ENCODE data around the gene ULK2. TPM values are rescaled to one million over a fixed set of nuclear protein-coding genes. Genes with fewer than 3 reads are reported as not detected.
"Not testable (repeated sequence)": the region's sequence is repeated elsewhere in the genome, so short reads cannot be mapped to it uniquely, and the experiment has no call there.

The ULK2 gene
- total RNA-seq, 3 donors from 2014 or later (not counting 1 experiment from before 2014, with no cell fraction given): 13.7 to 20.6 (median 19.2) TPM

GRCh38 chr17:19768046-19768782 lies 99.5 kb downstream of the ULK2 start:
- H3K9me3 ChIP-seq (ENCODE audit: control insufficient read depth, insufficient read depth, low read length): no peaks in the 10 kb centered on the region
- TF ChIP-seq CTCF (IDR thresholded peaks at IDR 0.05): no peak
- Mint-ChIP-seq H3K27ac (no peak overlapping the region), H3K9me3 (no peaks in the 10 kb centered on the region), H3K27me3 (ENCODE audit: low read depth in 2 of 2) (peaks cover 0 to 2% of the 10 kb centered on the region in 2 donors), H3K36me3 (no peaks in the 10 kb centered on the region), H3K4me3 (no peak overlapping the region), H3K4me1 (no peaks in the 10 kb centered on the region)
- no peak overlapping the region for H3K4me3 ChIP-seq (ENCODE audit: low read length)
- no peak overlapping the region for H3K27ac ChIP-seq (ENCODE audit: low read length)
- DNase-seq (no peak), ATAC-seq (no peak)
- 51% methylated on average over 10 of the region's 10 CpGs for WGBS (ENCODE audit: insufficient coverage)
- H3K4me1 ChIP-seq (ENCODE audit: control insufficient read depth, insufficient read depth, low read length): peaks cover 14% of the 10 kb centered on the region
- intact Hi-C loops (cut with micrococcal nuclease): no loop called here
- no peaks in the 10 kb centered on the region for H3K36me3 ChIP-seq (ENCODE audit: control insufficient read depth, insufficient read depth, low read length)
- no peaks in the 10 kb centered on the region for H3K27me3 ChIP-seq (ENCODE audit: control insufficient read depth, insufficient read depth, low read length)

- peak; percentile 90 for TF ChIP-seq CTCF (IDR thresholded peaks at IDR 0.05)
- Mint-ChIP-seq H3K36me3 (no peaks in the 10 kb centered on the region), H3K4me1 (no peaks in the 10 kb centered on the region), H3K9me3 (no peaks in the 10 kb centered on the region), H3K4me3 (no peak overlapping the region), H3K27ac (no peak overlapping the region), H3K27me3 (ENCODE audit: low read depth in 2 of 2) (peaks cover 0 to 2% of the 10 kb centered on the region in 2 donors)
- peak; percentile 74 to 93 (median 92) for ATAC-seq
- 22% methylated on average over 12 of the region's 12 CpGs for WGBS (ENCODE audit: insufficient coverage)
- H3K27ac ChIP-seq (ENCODE audit: low read length): no peak overlapping the region
- H3K4me3 ChIP-seq (ENCODE audit: low read length): no peak overlapping the region
- no peaks in the 10 kb centered on the region for H3K9me3 ChIP-seq (ENCODE audit: control insufficient read depth, insufficient read depth, low read length)
- no peaks in the 10 kb centered on the region for H3K36me3 ChIP-seq (ENCODE audit: control insufficient read depth, insufficient read depth, low read length)
- H3K27me3 ChIP-seq (ENCODE audit: control insufficient read depth, insufficient read depth, low read length): no peaks in the 10 kb centered on the region
- peaks cover 14% of the 10 kb centered on the region for H3K4me1 ChIP-seq (ENCODE audit: control insufficient read depth, insufficient read depth, low read length)
- intact Hi-C loops (cut with micrococcal nuclease): loop anchor here (1.0 to 2.0 kb wide), 2 partner anchors 252 to 404 kb away; partner anchors contain the start of gene B9D1
- DNase-seq: peak; percentile 75 to 86
Measured at GRCh38 chr17:19766421-19767270, 101.1 kb downstream of the ULK2 start.

- Mint-ChIP-seq H3K4me3 (no peak overlapping the region), H3K4me1 (no peaks in the 10 kb centered on the region), H3K27ac (no peak overlapping the region), H3K27me3 (ENCODE audit: low read depth in 2 of 2) (peaks cover 2 to 3% of the 10 kb centered on the region in 2 donors), H3K9me3 (no peaks in the 10 kb centered on the region), H3K36me3 (no peaks in the 10 kb centered on the region)
- Histone ChIP-seq H3K36me3 (ENCODE audit: control insufficient read depth, insufficient read depth, low read length) (no peaks in the 10 kb centered on the region), H3K27me3 (ENCODE audit: control insufficient read depth, insufficient read depth, low read length) (no peaks in the 10 kb centered on the region), H3K27ac (ENCODE audit: low read length) (no peak overlapping the region), H3K9me3 (ENCODE audit: control insufficient read depth, insufficient read depth, low read length) (no peaks in the 10 kb centered on the region), H3K4me3 (ENCODE audit: low read length) (no peak overlapping the region), H3K4me1 (ENCODE audit: control insufficient read depth, insufficient read depth, low read length) (peaks cover 9% of the 10 kb centered on the region)
- intact Hi-C loops (cut with micrococcal nuclease): loop anchor here (1.0 to 2.0 kb wide), 2 partner anchors 252 to 403 kb away; partner anchors contain the start of gene B9D1
- 76% methylated on average over 7 of the region's 7 CpGs for WGBS (ENCODE audit: insufficient coverage)
- ATAC-seq (no peak), DNase-seq (no peak)
- TF ChIP-seq CTCF (IDR thresholded peaks at IDR 0.05): no peak
Measured at GRCh38 chr17:19766016-19766415, 101.7 kb downstream of the ULK2 start.

- H3K27ac ChIP-seq (ENCODE audit: low read length); H3K36me3 ChIP-seq (ENCODE audit: control insufficient read depth, insufficient read depth, low read length); H3K9me3 ChIP-seq (ENCODE audit: control insufficient read depth, insufficient read depth, low read length); H3K4me1 ChIP-seq (ENCODE audit: control insufficient read depth, insufficient read depth, low read length); H3K4me3 Mint-ChIP-seq; ATAC-seq; H3K4me3 ChIP-seq (ENCODE audit: low read length); H3K36me3 Mint-ChIP-seq; H3K4me1 Mint-ChIP-seq; DNase-seq; H3K27ac Mint-ChIP-seq; intact Hi-C loops (cut with micrococcal nuclease); H3K27me3 ChIP-seq (ENCODE audit: control insufficient read depth, insufficient read depth, low read length); H3K9me3 Mint-ChIP-seq: not testable (repeated sequence)
- 94% methylated on average over 4 of the region's 6 CpGs for WGBS (ENCODE audit: insufficient coverage)
- peaks cover 4 to 12% of the 10 kb centered on the region in 2 donors for H3K27me3 Mint-ChIP-seq (ENCODE audit: low read depth in 2 of 2)
Measured at GRCh38 chr17:19763991-19764390, 103.7 kb downstream of the ULK2 start.

Measured in natural killer cell (primary cell).